Activated CD4-positive, alpha-beta memory T cell treated with anti-CD3 and anti-CD28 coated beads, Interleukin-2, amount 10 ng/mL, durations not matched to agents 7 days and 5 days (primary cell): ENCODE results near the gene LCE3C. TPM values are rescaled to one million over a fixed set of nuclear protein-coding genes. Genes with fewer than 3 reads are reported as not detected.
A peak's percentile ranks its signal among the peaks of the same experiment; 100 is the strongest.

Experiments used
- CTCF ChIA-PET: fragments of 350-600 bp; sonication (Branson Sonifier 250); formaldehyde crosslinking; loops from one replicate; lab custom pipeline; 2021; ENCODE audit warnings: antibody characterized with exemption, inconsistent platforms; lab: Charles Lee
- POLR2A ChIA-PET: fragments of 350-600 bp; sonication (Branson Sonifier 250); formaldehyde crosslinking; loops from one replicate; lab custom pipeline; 2021; ENCODE audit warnings: antibody characterized with exemption; lab: Charles Lee
- DNase-seq: peaks from one replicate; pipeline ENCODE4 v3.0.0-alpha.2; 2020
- H3K27ac Mint-ChIP-seq: one replicate; pipeline ENCODE4 v1.8.0; 2021; ENCODE audit warnings: mild to moderate bottlenecking, mixed read lengths
- H3K27me3 Mint-ChIP-seq: one replicate; pipeline ENCODE4 v1.8.0; 2021; ENCODE audit warnings: mixed read lengths
- H3K36me3 Mint-ChIP-seq: one replicate; pipeline ENCODE4 v1.8.0; 2021; ENCODE audit warnings: low read depth, mixed read lengths
- H3K4me1 Mint-ChIP-seq: one replicate; pipeline ENCODE4 v1.8.0; 2021; ENCODE audit warnings: mixed read lengths
- H3K4me3 Mint-ChIP-seq: one replicate; pipeline ENCODE4 v1.8.0; 2021; ENCODE audit warnings: mild to moderate bottlenecking, mixed read lengths
- H3K9me3 Mint-ChIP-seq: one replicate; pipeline ENCODE4 v1.8.0; 2021; ENCODE audit warnings: mixed read lengths
- total RNA-seq, 2 experiments: library from RNA; stranded (reverse); gene quantifications; one replicate each; pipeline ENCODE4 v1.2.3, GENCODE V29; 2021

LCE3C gene
- total RNA-seq, 2 experiments from 2014 or later = not detected

DNA sequence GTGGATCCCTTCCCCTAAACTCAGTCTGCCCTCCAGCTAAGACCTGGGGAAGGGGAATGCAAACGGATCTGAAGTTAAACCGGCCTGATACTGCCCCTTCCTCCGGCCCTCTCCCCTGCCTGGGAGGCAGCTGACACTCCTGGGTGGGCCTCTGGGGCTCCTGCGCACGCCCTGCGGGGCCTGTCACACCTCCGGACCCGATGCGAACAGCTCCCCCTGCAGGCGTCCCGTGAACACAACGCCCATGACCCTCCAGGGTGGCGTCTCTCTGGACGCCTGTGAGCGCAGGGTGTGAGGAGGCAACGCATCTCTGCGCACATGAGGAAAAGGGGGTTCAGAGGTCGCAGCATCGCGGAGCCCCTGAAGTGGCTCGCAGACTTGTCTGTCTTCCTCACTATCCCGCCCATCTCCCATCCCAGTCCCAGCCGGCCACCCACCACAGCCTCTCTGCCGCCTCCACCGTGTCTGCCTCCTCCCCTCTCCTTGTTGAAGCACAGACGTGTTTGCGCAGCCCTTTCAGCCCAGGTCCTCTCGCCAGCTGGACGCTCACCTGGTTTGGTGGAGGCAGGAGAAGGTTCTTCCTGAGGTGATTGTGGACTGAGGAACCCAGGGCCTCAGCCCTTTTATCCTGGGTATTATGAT, 23.3 kb downstream of the LCE3C start:
- H3K36me3 Mint-ChIP-seq = no peaks in the 10 kb centered on the region
- no peak overlapping the region for H3K27ac Mint-ChIP-seq
- H3K4me3 Mint-ChIP-seq = no peak overlapping the region
- ChIA-PET POLR2A (no interaction called here), CTCF (interaction anchor here (1.1 to 1.7 kb wide), 3 partner anchors 9 to 30 kb away, joined by 3 to 6 read pairs (median 4); no protein-coding TSS in a partner anchor)
- peaks cover 6% of the 10 kb centered on the region for H3K9me3 Mint-ChIP-seq
- H3K4me1 Mint-ChIP-seq = peaks cover 2% of the 10 kb centered on the region
- peak; percentile 21 for DNase-seq
- H3K27me3 Mint-ChIP-seq = peaks cover 6% of the 10 kb centered on the region

DNA sequence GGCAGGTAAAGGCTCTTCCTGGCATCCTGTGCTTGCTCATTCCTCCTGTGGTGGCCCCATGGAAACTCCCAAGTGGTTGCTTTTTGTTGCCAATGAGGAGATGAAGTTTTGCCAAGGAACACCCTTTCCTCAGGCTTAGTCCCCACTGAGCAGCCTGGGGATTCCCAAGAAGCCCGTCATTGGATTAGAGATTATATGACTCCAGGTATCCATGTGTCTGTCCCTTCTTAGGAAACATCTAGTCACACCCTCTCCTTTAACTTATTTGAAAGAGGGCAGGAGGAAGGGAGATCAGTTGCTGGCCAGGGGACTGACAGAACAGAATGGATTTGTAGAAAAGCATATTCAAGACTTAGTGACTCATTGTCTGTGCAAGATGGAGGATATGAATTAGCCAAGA, 26.7 kb downstream of the LCE3C start:
- Mint-ChIP-seq H3K27ac (no peak overlapping the region), H3K27me3 (peaks cover 6% of the 10 kb centered on the region), H3K4me3 (no peak overlapping the region), H3K9me3 (no peaks in the 10 kb centered on the region), H3K4me1 (peaks cover 2% of the 10 kb centered on the region), H3K36me3 (no peaks in the 10 kb centered on the region)
- ChIA-PET CTCF (no interaction called here), POLR2A (no interaction called here)
- DNase-seq = no peak

DNA sequence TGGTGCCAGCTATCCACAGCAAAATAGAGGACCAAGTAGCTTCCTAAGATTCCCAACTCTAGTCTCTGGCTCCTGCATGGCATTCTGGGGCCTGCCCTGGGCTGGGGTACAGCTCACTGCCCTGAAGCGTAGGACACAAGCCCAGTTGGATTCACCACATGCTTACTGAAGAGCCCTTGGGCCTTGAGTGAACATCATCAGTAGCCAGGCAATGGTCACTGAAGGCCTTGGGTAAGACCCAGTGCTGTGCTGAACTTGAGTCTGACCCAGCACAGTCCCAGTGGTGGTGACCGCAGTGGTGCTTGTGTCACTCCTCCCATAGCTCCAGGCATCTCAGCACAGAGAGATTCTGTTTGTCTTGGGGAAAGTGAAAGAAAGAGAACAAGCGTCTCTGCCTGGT, 30.6 kb downstream of the LCE3C start:
- no peak for DNase-seq

DNA sequence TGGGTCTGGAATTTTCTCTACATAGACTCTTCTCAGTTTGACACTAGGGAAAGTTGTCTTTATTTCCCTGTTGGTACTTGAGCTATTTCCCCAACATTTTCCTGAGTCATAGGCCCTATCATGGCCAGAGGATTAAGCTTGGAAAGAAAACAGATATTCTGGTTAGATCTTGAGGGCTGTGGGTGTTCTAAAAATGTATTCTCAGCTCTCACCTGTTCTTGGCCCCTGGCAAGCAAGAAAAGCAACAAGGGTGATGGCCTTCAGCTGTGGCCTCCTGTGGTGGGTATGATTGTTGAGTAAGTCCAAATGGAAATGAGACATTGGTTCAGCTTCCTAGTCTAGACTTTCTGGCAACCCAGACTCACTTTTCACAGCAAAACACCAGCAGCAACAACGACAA, 40.3 kb downstream of the LCE3C start:
- Mint-ChIP-seq H3K4me3 (no peak overlapping the region), H3K9me3 (no peaks in the 10 kb centered on the region), H3K27me3 (peaks cover 2% of the 10 kb centered on the region), H3K27ac (no peak overlapping the region), H3K4me1 (no peaks in the 10 kb centered on the region), H3K36me3 (no peaks in the 10 kb centered on the region)
- POLR2A ChIA-PET = no interaction called here
- no peak for DNase-seq
- CTCF ChIA-PET = interaction anchor here (1.2 kb wide), 1 partner anchor 13 kb away, joined by 4 read pairs; no protein-coding TSS in a partner anchor

More for the DNA sequence above, 30.6 kb downstream of the LCE3C start:
- CTCF ChIA-PET = no interaction called here
- no peaks in the 10 kb centered on the region for H3K4me1 Mint-ChIP-seq
- peaks cover 3% of the 10 kb centered on the region for H3K27me3 Mint-ChIP-seq
- H3K27ac Mint-ChIP-seq = no peak overlapping the region
- POLR2A ChIA-PET = no interaction called here
- no peaks in the 10 kb centered on the region for H3K9me3 Mint-ChIP-seq
- H3K4me3 Mint-ChIP-seq = no peak overlapping the region
- H3K36me3 Mint-ChIP-seq = no peaks in the 10 kb centered on the region

DNA sequence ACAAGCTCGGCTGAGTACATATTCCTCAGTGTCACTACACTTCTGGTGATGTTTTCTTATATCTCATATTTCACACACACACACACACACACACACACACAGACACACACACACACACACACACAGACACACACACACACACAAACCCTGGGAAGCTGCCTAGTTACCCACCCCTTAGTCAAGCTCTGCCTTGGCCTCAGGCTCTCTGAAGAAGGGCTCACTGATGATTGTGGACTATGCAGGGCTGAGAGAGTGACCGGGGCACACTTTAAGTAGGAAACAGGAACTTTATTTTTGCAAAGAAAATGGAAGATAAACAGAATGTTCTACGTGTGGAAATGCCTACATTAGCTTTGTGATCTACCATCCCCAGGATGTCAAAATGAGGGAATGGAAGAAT, 43.9 kb downstream of the LCE3C start:
- CTCF ChIA-PET = interaction anchor here (3.4 kb wide), 1 partner anchor 9 kb away, joined by 8 read pairs; no protein-coding TSS in a partner anchor

DNA sequence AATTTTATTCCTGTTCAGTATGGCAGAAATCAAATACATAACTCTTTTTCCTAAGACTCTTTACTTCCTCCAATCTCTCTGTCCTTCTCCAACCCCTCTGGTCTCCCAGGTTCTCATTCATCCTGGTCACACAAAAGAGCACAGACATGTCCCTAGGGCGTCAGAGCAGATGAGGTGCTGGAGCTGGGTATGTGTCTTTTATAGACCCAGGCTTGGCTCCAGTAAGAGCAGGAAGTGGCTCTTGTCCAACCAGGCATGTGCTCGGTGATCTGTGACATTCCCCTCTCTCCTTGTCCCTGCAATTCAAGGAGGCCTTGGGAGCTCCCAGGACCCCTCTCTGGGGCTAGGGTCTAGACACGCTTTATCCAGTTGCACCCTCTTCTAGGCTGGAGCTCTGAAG, 45.1 kb downstream of the LCE3C start:
- no peaks in the 10 kb centered on the region for H3K4me1 Mint-ChIP-seq
- DNase-seq = no peak
- ChIA-PET CTCF (interaction anchor here (1.0 to 1.1 kb wide), 2 partner anchors 9 to 14 kb away, joined by 3 to 6 read pairs; no protein-coding TSS in a partner anchor), POLR2A (no interaction called here)
- peaks cover 3% of the 10 kb centered on the region for H3K27me3 Mint-ChIP-seq
- H3K9me3 Mint-ChIP-seq = no peaks in the 10 kb centered on the region
- no peak overlapping the region for H3K4me3 Mint-ChIP-seq
- H3K36me3 Mint-ChIP-seq = no peaks in the 10 kb centered on the region
- H3K27ac Mint-ChIP-seq = no peak overlapping the region

More for the DNA sequence above, 43.9 kb downstream of the LCE3C start:
- H3K36me3 Mint-ChIP-seq = no peaks in the 10 kb centered on the region
- no peak overlapping the region for H3K4me3 Mint-ChIP-seq
- no peak overlapping the region for H3K27ac Mint-ChIP-seq
- H3K4me1 Mint-ChIP-seq = no peaks in the 10 kb centered on the region
- peaks cover 3% of the 10 kb centered on the region for H3K27me3 Mint-ChIP-seq
- H3K9me3 Mint-ChIP-seq = no peaks in the 10 kb centered on the region
- POLR2A ChIA-PET = no interaction called here
- DNase-seq = no peak

DNA sequence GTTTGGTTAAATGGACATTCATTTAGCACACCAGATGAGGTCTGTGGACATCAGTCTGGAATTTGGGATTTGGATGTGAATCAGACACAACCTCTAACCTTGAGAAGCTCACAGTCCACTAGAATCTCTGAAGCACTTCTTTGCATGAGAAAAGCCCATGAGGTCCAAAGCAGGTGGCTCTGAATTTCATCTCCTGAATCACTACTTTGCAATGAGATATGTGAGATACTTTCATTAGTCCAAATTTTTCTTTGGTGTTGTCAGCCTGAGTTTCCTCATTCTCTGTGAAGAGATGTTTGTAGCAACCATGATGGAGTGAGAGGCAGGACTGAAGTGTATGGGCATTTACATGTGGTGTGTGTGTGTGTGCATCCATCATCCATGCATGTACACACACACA, 46.6 kb downstream of the LCE3C start:
- Mint-ChIP-seq H3K9me3 (no peaks in the 10 kb centered on the region), H3K36me3 (no peaks in the 10 kb centered on the region), H3K4me3 (no peak overlapping the region), H3K27me3 (peaks cover 6% of the 10 kb centered on the region), H3K27ac (no peak overlapping the region), H3K4me1 (no peaks in the 10 kb centered on the region)
- no peak for DNase-seq
- CTCF ChIA-PET = no interaction called here
- POLR2A ChIA-PET = interaction anchor here (1.0 kb wide), 1 partner anchor 8 kb away, joined by 3 read pairs; no protein-coding TSS in a partner anchor

Other genes starting within 250 kb of the LCE3C start
- under 1 TPM in 1 of 2 experiments, not detected in 1; 0.03 TPM for gene FLG2, start 240.2 kb upstream of the LCE3C start, total RNA-seq
- gene CRNN, start 186.0 kb upstream of the LCE3C start, total RNA-seq = not detected
- not detected for gene LCE5A, start 89.4 kb upstream of the LCE3C start, total RNA-seq
- gene CRCT1, start 85.8 kb upstream of the LCE3C start, total RNA-seq = not detected
- gene LCE3E, start 33.5 kb upstream of the LCE3C start, total RNA-seq = not detected
- gene LCE3D, start 19.7 kb upstream of the LCE3C start, total RNA-seq = not detected
- not detected for gene LCE3B, start 13.6 kb downstream of the LCE3C start, total RNA-seq
- not detected for gene LCE3A, start 22.9 kb downstream of the LCE3C start, total RNA-seq
- gene LCE2D, start 63.1 kb downstream of the LCE3C start, total RNA-seq = not detected
- gene LCE2C, start 75.0 kb downstream of the LCE3C start, total RNA-seq = not detected
- not detected for gene LCE2B, start 85.9 kb downstream of the LCE3C start, total RNA-seq
- not detected for gene LCE2A, start 98.1 kb downstream of the LCE3C start, total RNA-seq
- not detected for gene LCE4A, start 107.9 kb downstream of the LCE3C start, total RNA-seq
- not detected for gene KPRP, start 157.8 kb downstream of the LCE3C start, total RNA-seq
- gene LCE1F, start 174.9 kb downstream of the LCE3C start, total RNA-seq = not detected
- not detected for gene LCE1E, start 186.0 kb downstream of the LCE3C start, total RNA-seq
- gene LCE1D, start 196.5 kb downstream of the LCE3C start, total RNA-seq = not detected
- gene LCE1C, start 206.4 kb downstream of the LCE3C start, total RNA-seq = not detected
- gene LCE1B, start 211.7 kb downstream of the LCE3C start, total RNA-seq = not detected
- not detected for gene LCE1A, start 227.2 kb downstream of the LCE3C start, total RNA-seq
- gene LCE6A, start 242.6 kb downstream of the LCE3C start, total RNA-seq = not detected